ENCODE data around the gene OSMR. TPM values are rescaled to one million over a fixed set of nuclear protein-coding genes. Genes with fewer than 3 reads are reported as not detected.
A peak's percentile ranks its signal among the peaks of the same experiment; 100 is the strongest.
"Not testable (repeated sequence)": the region's sequence is repeated elsewhere in the genome, so short reads cannot be mapped to it uniquely, and the experiment has no call there.

OSMR gene
- total RNA-seq, 2 donors from 2014 or later, result 79.2 to 190 TPM

DNA sequence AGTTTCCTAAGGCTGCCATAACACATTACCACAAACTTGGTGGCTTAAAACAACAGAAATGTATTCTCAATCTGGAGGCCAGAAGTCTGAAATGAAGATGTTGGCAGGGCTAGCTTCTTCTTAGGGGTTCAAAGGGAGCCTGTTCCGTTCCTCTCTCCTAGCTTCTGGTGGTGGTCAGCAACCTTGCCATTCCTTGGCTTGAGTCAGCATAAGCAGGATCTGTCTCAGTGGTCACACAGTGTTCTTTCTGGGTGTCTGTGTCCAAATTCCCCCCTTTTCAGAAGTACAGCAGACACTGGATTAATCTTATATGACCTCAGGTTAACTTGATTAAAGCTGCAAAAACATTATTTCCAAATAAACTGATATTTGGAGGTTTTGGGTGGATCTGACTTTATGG, 2.1 kb upstream of the OSMR start:
- DNase-seq (ENCODE audit: low spot score), result no peak
- no peak for ATAC-seq (ENCODE audit: insufficient number of reproducible peaks, low FRiP score, low read depth)
- Histone ChIP-seq H3K27me3 (replicated peaks; ENCODE audit: insufficient read depth) (no peaks in the 10 kb centered on the region), H3K4me3 (no peak overlapping the region), H3K36me3 (no peaks in the 10 kb centered on the region), H3K9me3 (no peaks in the 10 kb centered on the region), H3K4me1 (ENCODE audit: control insufficient read depth in 1 of 2, low read depth in 2 of 2) (peaks cover 14 to 22% of the 10 kb centered on the region in 2 donors), H3K27ac (no peak overlapping the region)
- TF ChIP-seq, protein P1, sequence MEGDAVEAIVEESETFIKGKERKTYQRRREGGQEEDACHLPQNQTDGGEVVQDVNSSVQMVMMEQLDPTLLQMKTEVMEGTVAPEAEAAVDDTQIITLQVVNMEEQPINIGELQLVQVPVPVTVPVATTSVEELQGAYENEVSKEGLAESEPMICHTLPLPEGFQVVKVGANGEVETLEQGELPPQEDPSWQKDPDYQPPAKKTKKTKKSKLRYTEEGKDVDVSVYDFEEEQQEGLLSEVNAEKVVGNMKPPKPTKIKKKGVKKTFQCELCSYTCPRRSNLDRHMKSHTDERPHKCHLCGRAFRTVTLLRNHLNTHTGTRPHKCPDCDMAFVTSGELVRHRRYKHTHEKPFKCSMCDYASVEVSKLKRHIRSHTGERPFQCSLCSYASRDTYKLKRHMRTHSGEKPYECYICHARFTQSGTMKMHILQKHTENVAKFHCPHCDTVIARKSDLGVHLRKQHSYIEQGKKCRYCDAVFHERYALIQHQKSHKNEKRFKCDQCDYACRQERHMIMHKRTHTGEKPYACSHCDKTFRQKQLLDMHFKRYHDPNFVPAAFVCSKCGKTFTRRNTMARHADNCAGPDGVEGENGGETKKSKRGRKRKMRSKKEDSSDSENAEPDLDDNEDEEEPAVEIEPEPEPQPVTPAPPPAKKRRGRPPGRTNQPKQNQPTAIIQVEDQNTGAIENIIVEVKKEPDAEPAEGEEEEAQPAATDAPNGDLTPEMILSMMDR (IDR thresholded peaks at IDR 0.05), result no peak

DNA sequence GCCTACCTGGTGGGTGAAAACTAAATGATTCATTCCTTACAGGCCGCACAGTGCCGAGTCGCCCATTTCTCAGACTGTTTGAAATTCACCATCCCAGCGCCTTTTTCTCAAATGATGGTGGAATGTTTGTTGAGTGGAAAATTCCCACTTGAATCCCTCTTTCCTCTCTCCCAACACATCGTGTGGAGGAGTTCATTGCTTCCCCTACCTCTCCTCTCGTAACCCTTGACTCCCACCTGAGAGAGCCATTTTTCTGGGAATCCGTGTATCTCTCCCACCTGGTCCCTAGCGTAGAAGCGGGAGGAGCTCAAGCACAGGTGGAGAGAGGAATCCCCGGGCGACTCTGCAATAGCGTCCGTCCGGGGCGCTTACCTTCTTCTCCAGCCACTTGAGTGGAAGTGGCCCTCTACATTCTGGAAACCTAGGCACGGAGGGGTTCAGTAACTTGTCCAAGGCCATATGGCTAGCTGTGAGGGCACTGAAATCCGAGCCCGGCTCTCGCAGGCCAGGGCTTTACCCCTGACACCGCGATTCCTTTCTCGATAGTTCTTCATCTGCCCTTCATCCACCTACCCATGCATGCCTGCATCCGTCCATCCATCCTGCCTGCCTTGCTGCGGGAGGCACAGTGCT, 683 bp downstream of the OSMR start:
- no peaks in the 10 kb centered on the region for H3K9me3 ChIP-seq
- ATAC-seq (ENCODE audit: insufficient number of reproducible peaks, low FRiP score, low read depth) (no peak), DNase-seq (ENCODE audit: low spot score) (no peak)
- TF ChIP-seq, protein P1 (IDR thresholded peaks at IDR 0.05), result no peak
- H3K27me3 ChIP-seq (replicated peaks; ENCODE audit: insufficient read depth), result no peaks in the 10 kb centered on the region
- peak overlapping the region; percentile 96 for H3K27ac ChIP-seq
- H3K4me1 ChIP-seq (ENCODE audit: control insufficient read depth in 1 of 2, low read depth in 2 of 2), result peaks cover 8 to 14% of the 10 kb centered on the region in 2 donors
- H3K36me3 ChIP-seq, result no peaks in the 10 kb centered on the region
- H3K4me3 ChIP-seq, result peak overlapping the region; percentile 81

DNA sequence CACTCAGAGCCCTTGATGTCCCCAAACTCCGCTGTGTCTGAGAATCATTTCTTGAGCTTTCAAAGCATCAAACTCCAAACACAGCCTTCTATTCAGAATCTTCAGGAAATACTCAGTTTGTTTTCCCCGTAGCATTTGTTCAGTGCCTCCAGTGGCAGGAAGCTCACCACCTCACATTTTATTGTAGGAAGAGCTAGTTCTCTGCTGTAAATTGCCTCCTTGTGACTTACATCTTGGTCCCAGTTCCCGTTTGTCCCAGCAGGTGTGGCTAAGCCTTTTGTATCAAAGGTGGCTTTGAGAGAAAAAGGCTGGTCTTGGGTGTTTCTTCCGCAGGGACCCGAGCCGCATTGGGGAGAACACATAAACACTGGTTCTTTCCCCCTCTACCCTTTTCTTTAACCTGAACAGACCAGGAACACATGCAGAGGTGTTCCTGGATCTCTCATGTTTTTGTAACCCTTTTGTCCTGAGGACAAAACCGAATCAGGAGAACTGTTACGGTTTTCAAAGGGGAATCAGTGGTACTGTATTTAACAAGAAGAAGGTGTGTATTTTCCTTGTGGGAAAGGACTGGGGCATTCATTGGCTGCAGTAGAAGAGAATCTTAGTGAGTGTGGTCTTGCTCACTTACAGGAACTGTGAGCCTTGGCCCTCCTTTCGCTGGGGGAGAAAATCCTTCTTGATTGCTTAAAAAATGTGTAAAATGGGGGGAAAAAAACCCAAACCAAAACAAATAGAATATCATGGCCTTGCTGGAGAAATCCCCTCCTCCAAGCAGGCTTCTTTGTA, 1.9 kb downstream of the OSMR start:
- H3K4me3 ChIP-seq, result peak overlapping the region; percentile 81
- H3K27me3 ChIP-seq (replicated peaks; ENCODE audit: insufficient read depth), result no peaks in the 10 kb centered on the region
- peaks cover 8 to 14% of the 10 kb centered on the region in 2 donors for H3K4me1 ChIP-seq (ENCODE audit: control insufficient read depth in 1 of 2, low read depth in 2 of 2)
- TF ChIP-seq, protein P1 (IDR thresholded peaks at IDR 0.05), result no peak
- no peaks in the 10 kb centered on the region for H3K36me3 ChIP-seq
- no peak for DNase-seq (ENCODE audit: low spot score)
- H3K27ac ChIP-seq, result peak overlapping the region; percentile 96
- no peak for ATAC-seq (ENCODE audit: insufficient number of reproducible peaks, low FRiP score, low read depth)
- H3K9me3 ChIP-seq, result no peaks in the 10 kb centered on the region

DNA sequence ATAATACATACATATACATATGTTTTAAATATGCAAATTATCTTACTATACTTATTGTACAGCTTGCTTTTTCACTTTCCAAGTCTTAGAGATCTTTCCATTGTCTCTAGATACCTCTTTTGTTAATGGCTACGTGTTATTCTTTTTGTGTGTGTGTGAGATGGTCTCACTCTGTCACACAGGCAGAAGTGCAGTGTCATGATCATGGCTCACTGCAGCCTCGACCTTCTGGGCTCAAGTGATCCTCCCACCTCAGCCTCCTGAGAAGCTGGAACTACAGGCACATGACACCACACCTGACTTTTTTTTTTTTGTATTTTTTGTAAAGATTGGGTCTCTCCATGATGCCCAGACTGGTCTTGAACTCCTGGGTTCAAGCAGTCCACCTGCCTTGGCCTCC, 2.8 kb downstream of the OSMR start:
- Histone ChIP-seq H3K27me3 (replicated peaks; ENCODE audit: insufficient read depth) (no peaks in the 10 kb centered on the region), H3K27ac (no peak overlapping the region), H3K4me3 (peak overlapping the region; percentile 81), H3K4me1 (ENCODE audit: control insufficient read depth in 1 of 2, low read depth in 2 of 2) (peaks cover 8 to 14% of the 10 kb centered on the region in 2 donors), H3K36me3 (no peaks in the 10 kb centered on the region), H3K9me3 (no peaks in the 10 kb centered on the region)
- TF ChIP-seq, protein P1 (IDR thresholded peaks at IDR 0.05), result no peak
- DNase-seq (ENCODE audit: low spot score), result no peak
- ATAC-seq (ENCODE audit: insufficient number of reproducible peaks, low FRiP score, low read depth), result no peak

DNA sequence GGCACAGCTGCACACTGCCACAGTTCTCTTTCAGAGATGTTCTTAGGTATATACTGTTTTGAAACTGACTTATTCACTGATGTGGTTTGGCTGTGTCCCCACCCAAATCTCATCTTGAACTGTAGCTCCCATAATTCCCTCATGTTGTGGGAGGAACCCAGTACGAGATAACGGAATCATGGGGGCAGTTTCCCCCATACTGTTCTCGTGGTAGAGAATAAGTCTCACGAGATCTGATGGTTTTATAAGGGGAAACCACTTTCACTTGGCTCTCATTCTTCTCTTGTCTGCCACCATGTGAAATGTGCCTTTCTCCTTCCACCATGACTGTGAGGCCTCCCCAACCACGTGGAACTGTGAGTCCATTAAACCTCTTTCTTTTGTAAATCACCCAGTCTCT, 5.8 kb downstream of the OSMR start:
- ATAC-seq (ENCODE audit: insufficient number of reproducible peaks, low FRiP score, low read depth); H3K27ac ChIP-seq; H3K27me3 ChIP-seq (replicated peaks; ENCODE audit: insufficient read depth); H3K4me3 ChIP-seq; H3K9me3 ChIP-seq; DNase-seq (ENCODE audit: low spot score); H3K36me3 ChIP-seq: not testable (repeated sequence)
- peaks cover 13 to 23% of the 10 kb centered on the region in 2 donors for H3K4me1 ChIP-seq (ENCODE audit: control insufficient read depth in 1 of 2, low read depth in 2 of 2)
